Measurements from ENCODE around the gene MATR3.

GRCh38 chr5:139306197-139306596 lies 12.7 kb downstream of the MATR3 start:
- TF ChIP-seq CTCF (IDR thresholded peaks at IDR 0.05) (no peak), POLR2A (IDR thresholded peaks at IDR 0.05) (no peak)
